ENCODE measurements around the gene JMJD7.

The JMJD7 gene

GRCh38 chr15:41878355-41878699 is 50.4 kb downstream of the JMJD7 start:
- no peak for DNase-seq (ENCODE audit: low read depth, low spot score)
- H3K27ac ChIP-seq, result no peak overlapping the region

DNA sequence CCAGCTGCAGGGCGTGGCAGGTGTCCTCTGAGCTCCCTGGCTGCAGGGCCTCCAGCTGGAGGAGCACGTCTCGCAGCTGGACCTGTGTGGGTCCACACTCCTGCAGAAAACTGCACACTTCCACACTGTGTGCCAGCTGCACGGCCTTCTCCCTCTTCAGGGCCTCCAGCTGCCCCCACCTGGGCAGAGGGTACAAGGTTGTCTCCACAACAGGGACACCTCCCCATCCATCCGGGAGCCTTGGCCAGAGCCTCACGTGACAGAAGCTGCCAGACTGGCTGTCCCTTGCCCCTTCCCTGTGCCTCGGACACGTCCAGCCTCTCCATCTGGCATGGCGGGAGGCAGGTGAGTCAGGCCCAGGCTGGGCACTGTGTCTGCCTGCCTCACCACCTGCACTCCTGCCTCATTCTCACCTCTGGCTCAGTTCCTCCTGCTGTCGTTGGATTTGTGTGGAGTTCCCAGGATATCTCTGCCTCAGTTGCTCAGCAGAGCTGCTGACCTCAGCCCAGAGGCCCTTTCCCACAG is 51.5 kb downstream of the JMJD7 start:
- H3K27ac ChIP-seq, result no peak overlapping the region
- no peak for DNase-seq (ENCODE audit: low read depth, low spot score)

DNA sequence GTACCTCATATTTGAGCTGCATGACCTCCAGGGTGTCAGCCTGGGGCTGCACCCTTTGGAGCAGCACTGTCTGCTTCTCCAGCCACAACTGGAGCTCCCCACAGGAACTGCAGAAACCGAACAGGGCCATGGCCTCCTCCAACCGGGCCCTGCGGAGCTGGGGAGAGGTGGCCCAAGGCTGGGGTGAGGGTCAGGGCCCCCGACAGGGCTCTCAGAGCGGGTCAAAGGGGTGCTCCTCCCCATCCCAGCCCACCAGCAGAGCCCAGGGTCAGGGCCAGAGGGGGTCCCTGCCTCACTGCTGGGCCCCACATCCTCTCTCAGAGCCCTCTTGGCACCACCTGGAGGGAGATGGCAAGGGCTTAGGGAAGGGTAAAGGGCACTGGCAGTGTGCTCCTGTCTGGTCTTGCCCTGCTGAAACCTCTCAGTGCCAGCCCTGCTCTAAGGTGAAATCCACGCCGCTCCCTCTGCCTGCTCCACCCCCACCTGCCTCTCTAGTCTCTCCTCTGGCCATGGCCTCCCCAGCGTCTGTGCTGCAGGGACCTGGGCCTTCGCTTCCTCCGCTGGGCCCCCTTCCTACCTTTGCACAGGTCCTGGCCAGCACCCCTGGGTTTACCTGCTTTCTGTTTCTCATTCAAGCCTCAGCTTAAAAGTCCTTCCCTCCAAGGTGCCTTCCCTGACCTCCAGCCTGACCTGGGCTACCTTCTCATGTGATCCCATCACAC is 52.4 kb downstream of the JMJD7 start:
- no peak for DNase-seq (ENCODE audit: low read depth, low spot score)
- no peak overlapping the region for H3K27ac ChIP-seq

DNA sequence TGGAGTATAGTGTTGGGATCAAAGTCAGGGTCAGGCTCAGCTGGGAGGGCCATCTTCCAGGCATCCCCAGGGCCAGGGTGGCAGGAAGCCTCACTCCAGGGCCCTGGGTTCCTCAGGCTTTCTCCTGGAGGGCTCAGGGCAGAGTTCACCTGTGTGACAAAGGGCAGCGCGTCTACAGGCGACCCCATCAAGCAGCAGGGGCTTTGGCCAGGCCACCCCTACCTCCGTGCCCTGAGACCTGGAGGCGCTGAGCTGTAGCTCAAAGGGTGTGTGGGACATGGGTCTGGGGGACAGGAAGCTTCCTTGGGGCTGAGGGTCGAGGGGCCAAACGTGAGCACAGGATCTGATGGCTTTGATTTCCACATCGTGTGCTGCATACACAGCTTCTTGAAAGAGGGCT is 53.2 kb downstream of the JMJD7 start:
- H3K27ac ChIP-seq, result no peak overlapping the region

GRCh38 chr15:41881550-41881919 is 53.6 kb downstream of the JMJD7 start:
- H3K27ac ChIP-seq, result no peak overlapping the region
- no peak for DNase-seq (ENCODE audit: low read depth, low spot score)

More for the DNA sequence above, 53.2 kb downstream of the JMJD7 start:
- no peak for DNase-seq (ENCODE audit: low read depth, low spot score)

- no peak for DNase-seq (ENCODE audit: low read depth, low spot score)
- no peak overlapping the region for H3K27ac ChIP-seq
Observed at GRCh38 chr15:41881920-41882688, 54.2 kb downstream of the JMJD7 start.

GRCh38 chr15:41882689-41883483 is 55.0 kb downstream of the JMJD7 start:
- DNase-seq (ENCODE audit: low read depth, low spot score), result no peak
- H3K27ac ChIP-seq, result no peak overlapping the region

- no peak for DNase-seq (ENCODE audit: low read depth, low spot score)
- no peak overlapping the region for H3K27ac ChIP-seq
Observed at GRCh38 chr15:41883484-41883825, 55.6 kb downstream of the JMJD7 start.

- no peak for DNase-seq (ENCODE audit: low read depth, low spot score)
- H3K27ac ChIP-seq, result no peak overlapping the region
Observed at GRCh38 chr15:41884458-41884857, 56.6 kb downstream of the JMJD7 start.

- no peak overlapping the region for H3K27ac ChIP-seq
- no peak for DNase-seq (ENCODE audit: low read depth, low spot score)
Observed at GRCh38 chr15:41885321-41885720, 57.4 kb downstream of the JMJD7 start.

DNA sequence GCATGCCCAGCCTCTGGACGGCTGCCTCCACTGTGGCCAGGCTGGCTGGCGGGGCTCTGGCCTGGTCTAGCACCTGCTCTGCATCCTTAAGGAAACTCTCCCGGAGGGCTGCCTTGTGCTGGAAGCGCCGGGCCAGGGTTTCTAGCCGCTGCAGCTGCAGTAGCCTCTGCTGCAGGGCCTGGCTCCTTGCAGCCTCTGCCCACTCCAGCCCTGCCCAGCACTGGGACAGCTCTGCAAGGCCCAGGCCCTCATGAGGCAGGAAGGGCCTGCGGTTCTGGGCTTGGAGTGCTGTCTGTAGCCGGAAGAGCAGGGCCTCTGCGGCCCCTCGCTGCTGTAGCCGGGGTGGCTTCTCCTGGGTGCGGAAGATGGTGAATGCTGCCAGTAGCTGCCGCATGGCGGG is 57.9 kb downstream of the JMJD7 start:
- no peak for DNase-seq (ENCODE audit: low read depth, low spot score)
- H3K27ac ChIP-seq, result no peak overlapping the region

DNA sequence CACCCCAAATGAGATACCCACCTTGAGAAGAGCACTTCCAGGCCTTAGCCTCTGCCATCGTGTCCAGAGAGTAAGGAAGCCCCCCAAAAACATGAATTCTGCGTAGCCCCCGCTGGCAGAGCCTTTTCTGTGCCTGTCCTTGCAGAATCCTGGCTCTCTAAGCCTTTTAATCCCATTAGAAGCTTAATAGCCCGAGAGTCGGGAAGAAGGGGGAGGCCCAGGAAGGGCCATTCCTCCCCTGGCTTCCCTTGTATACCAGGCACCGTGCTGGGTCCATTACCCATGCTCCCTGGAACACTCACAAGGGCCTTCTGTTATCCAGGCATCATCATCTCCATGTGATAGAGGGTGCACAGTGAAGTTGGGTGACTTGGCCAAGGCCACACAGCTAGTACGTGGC is 58.8 kb downstream of the JMJD7 start:
- no peak for DNase-seq (ENCODE audit: low read depth, low spot score)

GRCh38 chr15:41887161-41887560 is 59.3 kb downstream of the JMJD7 start:
- H3K27ac ChIP-seq, result no peak overlapping the region
- no peak for DNase-seq (ENCODE audit: low read depth, low spot score)

More for the DNA sequence above, 58.8 kb downstream of the JMJD7 start:
- no peak overlapping the region for H3K27ac ChIP-seq
